ENCODE measurements around the gene COL2A1.

- TF ChIP-seq CTCF (optimal IDR thresholded peaks at IDR 0.05 in 1 of 3, IDR thresholded peaks at IDR 0.05 in 1 of 3, conservative IDR thresholded peaks at IDR 0.05 in 1 of 3; ENCODE audit: extremely low read depth in 1 of 3, insufficient read depth in 2 of 3, low read length in 3 of 3) (no peak), EZH2 (IDR thresholded peaks at IDR 0.05; ENCODE audit: low read length) (no peak)
These were observed 27.1 kb downstream of the COL2A1 start for GRCh38 chr12:47977046-47977771.

Data from keratinocyte (primary cell).